Keratinocyte (primary cell): ENCODE measurements around the gene MMP21. TPM values are rescaled to one million over a fixed set of nuclear protein-coding genes. Genes with fewer than 3 reads are reported as not detected.

Experiments used
- DNase-seq: peaks from one replicate; pipeline ENCODE4 v3.0.0-alpha.2; 2011; ENCODE audit warnings: low read depth, missing footprints, low spot score
- FAIRE-seq: peaks from 2 replicates; lab custom pipeline; 2011; peaks lifted over from hg19 to GRCh38; lab: Jason Lieb, UNC
- H2AFZ ChIP-seq: 2 replicates; pipeline ENCODE4 v1.6.0; 2012; ENCODE audit warnings: low read length, control low read depth, inconsistent platforms; ENCODE audit not compliant: control insufficient read depth
- H3K27ac ChIP-seq: 2 replicates; pipeline ENCODE4 v1.5.1; 2011; ENCODE audit warnings: low read length; ENCODE audit not compliant: control insufficient read depth, insufficient read depth
- H3K27me3 ChIP-seq: 3 replicates; pipeline ENCODE4 v1.6.0; 2011; ENCODE audit warnings: low read length; ENCODE audit not compliant: control insufficient read depth, insufficient read depth; ENCODE audit errors: extremely low read depth
- H3K36me3 ChIP-seq, 2 experiments: 2 replicates in 1 of 2; 3 replicates in 1 of 2; pipeline ENCODE4 v1.5.1; 2011; ENCODE audit warnings: low read length in 2 of 2, mild to moderate bottlenecking in 1 of 2; ENCODE audit not compliant: control insufficient read depth in 2 of 2, insufficient read depth in 2 of 2; ENCODE audit errors: extremely low read depth in 1 of 2
- H3K4me1 ChIP-seq: 3 replicates; pipeline ENCODE4 v1.5.1; 2011; ENCODE audit warnings: low read length; ENCODE audit not compliant: control insufficient read depth, insufficient read depth; ENCODE audit errors: extremely low read depth
- H3K4me2 ChIP-seq: 3 replicates; pipeline ENCODE4 v1.6.0; 2011; ENCODE audit warnings: low read depth, low read length; ENCODE audit not compliant: control insufficient read depth, insufficient read depth; ENCODE audit errors: extremely low read depth
- H3K4me3 ChIP-seq, 3 experiments: fragments of 200-600 bp in 1 of 3; sonication (generic) in 1 of 3; 2 replicates in 2 of 3; 3 replicates in 1 of 3; pipeline ENCODE4 v1.5.1; 2011 to 2016; ENCODE audit warnings: low read length in 3 of 3, mild to moderate bottlenecking in 3 of 3, control low read depth in 2 of 3, inconsistent platforms in 1 of 3, low read depth in 1 of 3, mixed read lengths in 1 of 3, mixed run types in 1 of 3, moderate library complexity in 1 of 3; ENCODE audit not compliant: control insufficient read depth in 2 of 3, insufficient read depth in 2 of 3; ENCODE audit errors: extremely low read depth in 1 of 3
- H3K79me2 ChIP-seq: 2 replicates; pipeline ENCODE4 v1.6.0; 2012; ENCODE audit warnings: low read length; ENCODE audit not compliant: control insufficient read depth, insufficient read depth
- H3K9ac ChIP-seq: 3 replicates; pipeline ENCODE4 v1.6.0; 2011; ENCODE audit warnings: low read length; ENCODE audit not compliant: control insufficient read depth, insufficient read depth; ENCODE audit errors: extremely low read depth
- H3K9me1 ChIP-seq: 3 replicates; pipeline ENCODE4 v1.6.0; 2011; ENCODE audit warnings: low read length; ENCODE audit not compliant: control insufficient read depth, insufficient read depth; ENCODE audit errors: extremely low read depth
- H3K9me3 ChIP-seq: 2 replicates; pipeline ENCODE4 v1.5.1; 2012; ENCODE audit warnings: low read depth, low read length; ENCODE audit not compliant: control insufficient read depth
- H4K20me1 ChIP-seq: 3 replicates; pipeline ENCODE4 v1.6.0; 2011; ENCODE audit warnings: low read length; ENCODE audit not compliant: control insufficient read depth, insufficient read depth; ENCODE audit errors: extremely low read depth
- EZH2 ChIP-seq: IDR thresholded peaks from one replicate; pipeline ENCODE4 v1.6.1; 2012; ENCODE audit warnings: inconsistent platforms, mild to moderate bottlenecking, low read length, moderate library complexity
- dilution Hi-C: fragments of 300-500 bp; cut with MboI; formaldehyde crosslinking; loops from one replicate; pipeline ENCODE4 v1.7.0; 2020; ENCODE audit warnings: low sequenced_read_pairs; ENCODE audit not compliant: extremely low pct_ligation_motif_present
- polyA plus RNA-seq, 5 experiments: library from polyadenylated mRNA; depleted of rRNA in 3 of 5; stranded (reverse) in 3 of 5; stranded (forward) in 1 of 5; unstranded in 1 of 5; fragments of >200 nt; gene quantifications; 1 replicate in 1 of 5; 2 replicates in 3 of 5; 3 replicates in 1 of 5; pipeline versions ENCODE4 v1.2.1 to v1.2.3, GENCODE V29; 2011 to 2012; ENCODE audit warnings: missing spikeins in 2 of 5, low read depth in 1 of 5, low replicate concordance in 1 of 5
- TF ChIP-seq, protein P1 (sequence below), 3 experiments: IDR thresholded peaks in 1 of 3; conservative IDR thresholded peaks in 1 of 3; optimal IDR thresholded peaks in 1 of 3; 2 replicates in 2 of 3; 3 replicates in 1 of 3; pipeline versions ENCODE3 to v1.5.1; 2011; ENCODE audit warnings: low read length in 3 of 3, mild to moderate bottlenecking in 3 of 3, moderate library complexity in 2 of 3, control low read depth in 1 of 3, inconsistent platforms in 1 of 3; ENCODE audit not compliant: insufficient read depth in 2 of 3; ENCODE audit errors: extremely low read depth in 1 of 3

The MMP21 gene
- polyA plus RNA-seq, 1 donor (not counting 4 experiments of a cell fraction or from before 2014, with no cell fraction given) = not detected

DNA sequence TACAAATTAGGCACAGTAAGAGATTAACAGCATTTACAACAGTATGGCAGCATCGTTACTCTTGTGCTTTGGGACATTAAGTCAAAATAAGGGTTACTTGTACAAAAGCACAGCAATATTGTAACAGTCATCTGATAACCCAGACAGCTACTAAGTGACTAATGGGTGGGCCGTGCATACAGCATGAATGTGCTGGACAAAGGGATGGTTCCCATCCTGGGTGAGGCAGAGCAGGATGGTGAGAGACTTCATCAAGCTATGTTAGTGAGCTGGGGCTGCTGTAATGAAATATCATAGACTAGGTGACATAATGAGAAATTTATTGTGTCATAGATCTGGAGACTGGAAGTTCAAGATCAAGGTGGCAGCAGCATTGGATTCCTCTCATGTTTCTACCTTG is 30.7 kb downstream of the MMP21 start:
- no peak overlapping the region for H3K4me2 ChIP-seq
- no peak overlapping the region for H3K9ac ChIP-seq
- no peak overlapping the region for H3K27ac ChIP-seq
- no peaks in the 10 kb centered on the region for H3K27me3 ChIP-seq
- H2AFZ ChIP-seq = no peak overlapping the region
- H3K9me3 ChIP-seq = no peaks in the 10 kb centered on the region
- no peak overlapping the region for H3K4me3 ChIP-seq
- H4K20me1 ChIP-seq = no peaks in the 10 kb centered on the region
- dilution Hi-C loops = no loop called here
- TF ChIP-seq, protein P1, sequence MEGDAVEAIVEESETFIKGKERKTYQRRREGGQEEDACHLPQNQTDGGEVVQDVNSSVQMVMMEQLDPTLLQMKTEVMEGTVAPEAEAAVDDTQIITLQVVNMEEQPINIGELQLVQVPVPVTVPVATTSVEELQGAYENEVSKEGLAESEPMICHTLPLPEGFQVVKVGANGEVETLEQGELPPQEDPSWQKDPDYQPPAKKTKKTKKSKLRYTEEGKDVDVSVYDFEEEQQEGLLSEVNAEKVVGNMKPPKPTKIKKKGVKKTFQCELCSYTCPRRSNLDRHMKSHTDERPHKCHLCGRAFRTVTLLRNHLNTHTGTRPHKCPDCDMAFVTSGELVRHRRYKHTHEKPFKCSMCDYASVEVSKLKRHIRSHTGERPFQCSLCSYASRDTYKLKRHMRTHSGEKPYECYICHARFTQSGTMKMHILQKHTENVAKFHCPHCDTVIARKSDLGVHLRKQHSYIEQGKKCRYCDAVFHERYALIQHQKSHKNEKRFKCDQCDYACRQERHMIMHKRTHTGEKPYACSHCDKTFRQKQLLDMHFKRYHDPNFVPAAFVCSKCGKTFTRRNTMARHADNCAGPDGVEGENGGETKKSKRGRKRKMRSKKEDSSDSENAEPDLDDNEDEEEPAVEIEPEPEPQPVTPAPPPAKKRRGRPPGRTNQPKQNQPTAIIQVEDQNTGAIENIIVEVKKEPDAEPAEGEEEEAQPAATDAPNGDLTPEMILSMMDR (optimal IDR thresholded peaks at IDR 0.05 in 1 of 3, IDR thresholded peaks at IDR 0.05 in 1 of 3, conservative IDR thresholded peaks at IDR 0.05 in 1 of 3; ENCODE audit: extremely low read depth in 1 of 3, insufficient read depth in 2 of 3, low read length in 3 of 3) = no peak
- no peak for TF ChIP-seq EZH2
- no peak for DNase-seq
- H3K36me3 ChIP-seq = peaks cover 14 to 18% of the 10 kb centered on the region in 2 experiments
- H3K79me2 ChIP-seq = no peaks in the 10 kb centered on the region
- H3K4me1 ChIP-seq = no peaks in the 10 kb centered on the region
- H3K9me1 ChIP-seq = no peaks in the 10 kb centered on the region
- no peak for FAIRE-seq

DNA sequence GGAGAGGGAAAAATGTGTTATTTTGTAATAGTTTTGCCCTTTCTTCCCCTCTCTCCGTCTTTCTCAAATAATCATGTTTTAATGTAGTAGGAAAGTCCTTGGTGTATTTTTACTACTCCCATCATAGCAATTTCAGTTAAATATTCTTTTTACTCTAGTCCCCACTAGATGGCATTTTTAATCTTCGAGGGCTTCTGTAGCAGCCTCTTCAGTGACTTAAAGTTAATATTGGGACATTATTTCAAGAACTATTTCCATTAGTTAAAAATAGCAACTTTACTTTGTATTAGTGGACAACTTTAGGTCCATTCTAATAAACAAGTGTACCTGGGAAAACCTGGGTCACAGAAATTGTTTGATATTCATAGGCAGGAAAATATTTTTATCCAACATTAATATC is 33.2 kb downstream of the MMP21 start:
- DNase-seq = no peak
- Histone ChIP-seq H2AFZ (no peak overlapping the region), H3K9me1 (no peaks in the 10 kb centered on the region), H3K4me3 (no peak overlapping the region), H3K4me1 (no peaks in the 10 kb centered on the region), H3K9me3 (no peaks in the 10 kb centered on the region), H3K4me2 (no peak overlapping the region), H4K20me1 (no peaks in the 10 kb centered on the region), H3K27me3 (no peaks in the 10 kb centered on the region), H3K9ac (no peak overlapping the region), H3K36me3 (peaks cover 12 to 31% of the 10 kb centered on the region in 2 experiments), H3K27ac (no peak overlapping the region), H3K79me2 (no peaks in the 10 kb centered on the region)
- dilution Hi-C loops = no loop called here
- no peak for FAIRE-seq
- TF ChIP-seq, protein P1 (optimal IDR thresholded peaks at IDR 0.05 in 1 of 3, IDR thresholded peaks at IDR 0.05 in 1 of 3, conservative IDR thresholded peaks at IDR 0.05 in 1 of 3; ENCODE audit: extremely low read depth in 1 of 3, insufficient read depth in 2 of 3, low read length in 3 of 3) = no peak
- TF ChIP-seq EZH2 = no peak
